Measurements from ENCODE around the gene IPO13.

Gene IPO13

DNA sequence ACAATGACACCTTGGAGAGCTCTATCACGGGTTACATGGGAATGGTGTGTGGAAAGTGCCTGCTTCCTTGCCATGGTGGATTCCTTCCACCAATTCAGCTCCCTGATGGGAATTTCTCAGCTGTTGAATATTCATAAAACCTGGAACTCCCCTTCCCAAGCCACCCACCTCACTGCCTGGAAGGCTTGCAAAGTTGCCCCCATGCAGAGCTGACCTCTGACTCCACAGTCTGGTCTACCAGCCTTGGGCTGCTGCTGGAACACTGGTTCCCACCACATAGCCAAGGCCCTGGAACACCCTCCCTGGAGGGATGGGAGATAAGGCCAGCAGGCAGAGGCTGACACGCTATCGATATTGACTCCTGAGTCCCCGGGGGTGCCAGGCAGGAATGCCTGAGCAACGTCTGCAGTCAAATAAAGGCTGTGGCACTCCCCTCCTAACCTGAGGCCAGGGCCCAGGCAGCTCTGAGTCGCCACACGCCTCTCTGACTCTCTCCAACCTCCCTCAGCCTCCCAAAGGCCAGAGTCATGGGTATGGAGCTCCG is 53.4 kb downstream of the IPO13 start:
- Histone ChIP-seq H3K36me3 (ENCODE audit: control insufficient read depth, insufficient read depth, low read length) (no peaks in the 10 kb centered on the region), H3K4me3 (replicated peaks; ENCODE audit: low read depth, low read length) (no peak overlapping the region), H3K27me3 (replicated peaks; ENCODE audit: control insufficient read depth, insufficient read depth, low read length) (no peaks in the 10 kb centered on the region)
- TF ChIP-seq, protein P1, sequence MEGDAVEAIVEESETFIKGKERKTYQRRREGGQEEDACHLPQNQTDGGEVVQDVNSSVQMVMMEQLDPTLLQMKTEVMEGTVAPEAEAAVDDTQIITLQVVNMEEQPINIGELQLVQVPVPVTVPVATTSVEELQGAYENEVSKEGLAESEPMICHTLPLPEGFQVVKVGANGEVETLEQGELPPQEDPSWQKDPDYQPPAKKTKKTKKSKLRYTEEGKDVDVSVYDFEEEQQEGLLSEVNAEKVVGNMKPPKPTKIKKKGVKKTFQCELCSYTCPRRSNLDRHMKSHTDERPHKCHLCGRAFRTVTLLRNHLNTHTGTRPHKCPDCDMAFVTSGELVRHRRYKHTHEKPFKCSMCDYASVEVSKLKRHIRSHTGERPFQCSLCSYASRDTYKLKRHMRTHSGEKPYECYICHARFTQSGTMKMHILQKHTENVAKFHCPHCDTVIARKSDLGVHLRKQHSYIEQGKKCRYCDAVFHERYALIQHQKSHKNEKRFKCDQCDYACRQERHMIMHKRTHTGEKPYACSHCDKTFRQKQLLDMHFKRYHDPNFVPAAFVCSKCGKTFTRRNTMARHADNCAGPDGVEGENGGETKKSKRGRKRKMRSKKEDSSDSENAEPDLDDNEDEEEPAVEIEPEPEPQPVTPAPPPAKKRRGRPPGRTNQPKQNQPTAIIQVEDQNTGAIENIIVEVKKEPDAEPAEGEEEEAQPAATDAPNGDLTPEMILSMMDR (IDR thresholded peaks at IDR 0.05; ENCODE audit: insufficient read depth, low read length, poor library complexity, severe bottlenecking), result no peak
- no peak for DNase-seq (ENCODE audit: extremely low read depth, insufficient read length)

DNA sequence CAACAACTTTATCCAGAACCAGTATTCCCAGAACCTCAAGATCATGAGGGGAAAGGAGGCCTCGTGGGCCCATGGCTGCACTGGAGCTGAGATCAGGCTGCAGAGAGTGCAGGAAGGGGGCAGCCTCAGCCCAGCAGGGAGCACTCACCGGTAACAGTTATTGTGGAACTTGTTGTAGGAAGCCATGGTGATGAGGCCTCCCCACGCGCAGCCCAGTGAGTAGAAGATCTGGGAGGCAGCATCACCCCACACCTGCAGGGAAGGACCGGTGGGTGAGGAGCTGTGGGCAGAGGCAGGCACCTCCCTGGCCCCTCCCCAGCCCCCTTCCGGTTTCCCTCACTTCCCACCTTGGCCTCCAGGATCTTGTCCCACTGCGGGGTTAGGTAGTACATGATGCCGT is 55.4 kb downstream of the IPO13 start:
- Histone ChIP-seq H3K4me3 (replicated peaks; ENCODE audit: low read depth, low read length) (no peak overlapping the region), H3K36me3 (ENCODE audit: control insufficient read depth, insufficient read depth, low read length) (no peaks in the 10 kb centered on the region), H3K27me3 (replicated peaks; ENCODE audit: control insufficient read depth, insufficient read depth, low read length) (no peaks in the 10 kb centered on the region)
- TF ChIP-seq, protein P1 (IDR thresholded peaks at IDR 0.05; ENCODE audit: insufficient read depth, low read length, poor library complexity, severe bottlenecking), result no peak
- no peak for DNase-seq (ENCODE audit: extremely low read depth, insufficient read length)

DNA sequence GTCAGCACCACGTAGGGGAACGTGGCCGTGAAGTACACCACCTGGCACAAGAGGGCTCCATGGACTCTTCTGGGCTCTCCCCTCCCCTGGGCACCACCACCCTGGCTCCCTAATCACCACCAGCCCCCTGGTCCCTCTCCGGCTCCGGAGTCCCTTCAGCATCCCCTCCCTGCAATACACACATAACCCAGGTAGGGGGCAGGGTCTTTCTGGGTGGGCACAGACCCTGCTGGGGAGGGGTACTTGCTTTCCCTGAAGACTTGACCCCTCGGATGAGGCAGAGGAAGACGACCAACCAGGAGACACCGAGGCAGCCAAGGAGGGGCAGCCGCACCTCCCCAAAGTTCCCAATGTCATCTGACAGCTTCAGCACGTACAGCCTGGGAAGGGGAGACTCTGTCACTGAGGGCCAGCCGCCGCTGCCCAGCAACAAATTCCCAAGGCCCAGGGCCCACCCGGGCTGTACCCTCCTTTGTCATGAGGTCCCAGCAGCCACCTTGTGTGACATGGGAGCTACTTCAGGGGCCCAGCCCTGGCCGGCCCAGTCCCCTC is 55.9 kb downstream of the IPO13 start:
- DNase-seq (ENCODE audit: extremely low read depth, insufficient read length), result no peak
- no peak overlapping the region for H3K4me3 ChIP-seq (replicated peaks; ENCODE audit: low read depth, low read length)
- TF ChIP-seq, protein P1 (IDR thresholded peaks at IDR 0.05; ENCODE audit: insufficient read depth, low read length, poor library complexity, severe bottlenecking), result no peak
- no peaks in the 10 kb centered on the region for H3K27me3 ChIP-seq (replicated peaks; ENCODE audit: control insufficient read depth, insufficient read depth, low read length)
- H3K36me3 ChIP-seq (ENCODE audit: control insufficient read depth, insufficient read depth, low read length), result no peaks in the 10 kb centered on the region

DNA sequence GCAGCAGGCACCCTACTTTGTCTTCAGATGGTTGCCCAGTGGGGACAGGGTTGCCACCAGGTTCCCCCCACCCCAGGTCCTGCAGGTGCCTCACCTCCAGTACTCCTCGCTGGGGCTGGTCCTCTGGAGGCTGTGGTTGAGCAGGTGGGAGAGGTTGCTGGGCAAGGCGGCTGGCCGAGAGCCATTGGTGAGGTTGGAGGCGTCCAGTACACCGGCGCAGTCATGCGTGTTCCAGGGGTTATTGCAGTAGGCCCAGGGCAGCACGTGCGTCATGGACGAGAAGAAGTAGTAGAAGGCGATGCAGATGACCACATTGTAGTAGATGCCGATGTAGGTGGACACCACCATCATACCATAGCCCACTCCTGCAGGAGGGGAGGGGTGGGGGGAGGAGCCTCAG is 61.5 kb downstream of the IPO13 start:
- H3K36me3 ChIP-seq (ENCODE audit: control insufficient read depth, insufficient read depth, low read length), result no peaks in the 10 kb centered on the region
- TF ChIP-seq, protein P1 (IDR thresholded peaks at IDR 0.05; ENCODE audit: insufficient read depth, low read length, poor library complexity, severe bottlenecking), result no peak
- no peaks in the 10 kb centered on the region for H3K27me3 ChIP-seq (replicated peaks; ENCODE audit: control insufficient read depth, insufficient read depth, low read length)
- DNase-seq (ENCODE audit: extremely low read depth, insufficient read length), result no peak
- no peak overlapping the region for H3K4me3 ChIP-seq (replicated peaks; ENCODE audit: low read depth, low read length)

DNA sequence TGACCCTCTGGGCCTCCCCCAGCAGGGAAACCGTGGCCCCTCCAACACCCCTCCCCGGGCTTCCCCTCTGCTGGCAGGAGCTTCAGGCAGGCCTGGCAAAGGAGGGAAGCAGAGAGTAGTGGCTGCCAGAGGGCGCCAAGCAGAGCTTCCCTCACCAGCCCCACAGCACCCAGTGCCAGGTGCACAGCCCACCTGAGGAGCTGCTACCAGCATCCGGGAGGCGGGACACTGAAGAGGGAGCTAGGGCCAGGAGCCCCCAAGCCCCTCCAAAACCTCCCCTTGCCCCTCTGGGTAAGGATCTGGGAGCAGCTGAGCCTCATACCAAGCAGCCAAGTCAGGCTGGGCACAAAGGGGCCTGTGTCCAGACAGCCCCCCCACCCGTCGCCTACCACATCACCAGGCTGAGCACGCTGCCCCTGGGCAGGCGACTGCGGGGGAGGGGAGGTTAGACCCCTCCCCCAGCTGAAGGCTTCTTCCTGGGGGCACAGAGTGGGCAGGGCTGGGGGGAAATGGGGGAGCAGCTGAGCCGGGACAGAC is 64.3 kb downstream of the IPO13 start:
- no peak for DNase-seq (ENCODE audit: extremely low read depth, insufficient read length)
- no peaks in the 10 kb centered on the region for H3K36me3 ChIP-seq (ENCODE audit: control insufficient read depth, insufficient read depth, low read length)
- H3K27me3 ChIP-seq (replicated peaks; ENCODE audit: control insufficient read depth, insufficient read depth, low read length), result no peaks in the 10 kb centered on the region
- H3K4me3 ChIP-seq (replicated peaks; ENCODE audit: low read depth, low read length), result no peak overlapping the region
- TF ChIP-seq, protein P1 (IDR thresholded peaks at IDR 0.05; ENCODE audit: insufficient read depth, low read length, poor library complexity, severe bottlenecking), result no peak
